Measurements from ENCODE around the gene HSPA4L.

The HSPA4L gene

GRCh38 chr4:127870281-127870680 is 88.2 kb downstream of the HSPA4L start:
- TF ChIP-seq GATA3 (IDR thresholded peaks at IDR 0.05; ENCODE audit: low read depth, low read length), result no peak
- no peak for TF ChIP-seq GATA2 (IDR thresholded peaks at IDR 0.05; ENCODE audit: low read depth, low read length)

- TF ChIP-seq GATA3 (IDR thresholded peaks at IDR 0.05; ENCODE audit: low read depth, low read length) (no peak), GATA2 (IDR thresholded peaks at IDR 0.05; ENCODE audit: low read depth, low read length) (no peak)
Observed at GRCh38 chr4:127870688-127871087, 88.6 kb downstream of the HSPA4L start.

- TF ChIP-seq GATA3 (IDR thresholded peaks at IDR 0.05; ENCODE audit: low read depth, low read length) (no peak), GATA2 (IDR thresholded peaks at IDR 0.05; ENCODE audit: low read depth, low read length) (no peak)
Observed at GRCh38 chr4:127875791-127876190, 93.7 kb downstream of the HSPA4L start.

GRCh38 chr4:127880763-127881562 is 98.8 kb downstream of the HSPA4L start, which contains the start of gene PLK4:
TSS of gene PLK4 (plus strand) at chr4:127880893. CDS start at chr4:127881135, 242 bp downstream.
- TF ChIP-seq GATA3 (IDR thresholded peaks at IDR 0.05; ENCODE audit: low read depth, low read length) (no peak), GATA2 (IDR thresholded peaks at IDR 0.05; ENCODE audit: low read depth, low read length) (no peak)

GRCh38 chr4:127881563-127881864 is 99.4 kb downstream of the HSPA4L start:
- TF ChIP-seq GATA2 (IDR thresholded peaks at IDR 0.05; ENCODE audit: low read depth, low read length) (no peak), GATA3 (IDR thresholded peaks at IDR 0.05; ENCODE audit: low read depth, low read length) (no peak)

- TF ChIP-seq GATA3 (IDR thresholded peaks at IDR 0.05; ENCODE audit: low read depth, low read length), result no peak
- no peak for TF ChIP-seq GATA2 (IDR thresholded peaks at IDR 0.05; ENCODE audit: low read depth, low read length)
Observed at GRCh38 chr4:127888559-127888958, 106.4 kb downstream of the HSPA4L start.

GRCh38 chr4:127889903-127890302 is 107.8 kb downstream of the HSPA4L start:
- no peak for TF ChIP-seq GATA3 (IDR thresholded peaks at IDR 0.05; ENCODE audit: low read depth, low read length)
- no peak for TF ChIP-seq GATA2 (IDR thresholded peaks at IDR 0.05; ENCODE audit: low read depth, low read length)

Measured in SH-SY5Y (cell line).